SK-N-DZ (cell line): ENCODE data around the gene EPHA4. TPM values are rescaled to one million over a fixed set of nuclear protein-coding genes. Genes with fewer than 3 reads are reported as not detected.

Experiments
- DNase-seq: peaks from one replicate; pipeline ENCODE4 v3.0.0-alpha.2; 2015; ENCODE audit warnings: low spot score
- polyA plus RNA-seq, 2 experiments: library from polyadenylated mRNA; depleted of rRNA; stranded (reverse); fragments of >200 nt; gene quantifications; 2 replicates each; pipeline ENCODE4 v1.2.3, GENCODE V29; 2014

The EPHA4 gene
- polyA plus RNA-seq (2014; cell fraction: cytosol; rRNA removed): not detected in 2 replicates
- polyA plus RNA-seq (2014; cell fraction: nucleus; rRNA removed): not detected in 2 replicates

GRCh38 chr2:221572219-221572820, at the start of gene EPHA4:
Gene EPHA4, minus strand, starts transcription at chr2:221572304. Its CDS starts 56 bp downstream, at chr2:221572248.
- DNase-seq: peak; percentile 36

- DNase-seq: no peak
Measured at GRCh38 chr2:221618007-221618406, 45.9 kb upstream of the EPHA4 start.

GRCh38 chr2:221616561-221616960, 44.5 kb upstream of the EPHA4 start:
- no peak for DNase-seq

GRCh38 chr2:221614274-221614673, 42.2 kb upstream of the EPHA4 start:
- DNase-seq: no peak

GRCh38 chr2:221612800-221613199, 40.7 kb upstream of the EPHA4 start:
- DNase-seq: no peak

GRCh38 chr2:221612161-221612560, 40.1 kb upstream of the EPHA4 start:
- DNase-seq: no peak

- no peak for DNase-seq
Measured at GRCh38 chr2:221610675-221611074, 38.6 kb upstream of the EPHA4 start.

GRCh38 chr2:221610255-221610654, 38.2 kb upstream of the EPHA4 start:
- DNase-seq: no peak

GRCh38 chr2:221608442-221608841, 36.3 kb upstream of the EPHA4 start:
- no peak for DNase-seq

- no peak for DNase-seq
Measured at GRCh38 chr2:221606424-221606823, 34.3 kb upstream of the EPHA4 start.

- no peak for DNase-seq
Measured at GRCh38 chr2:221605751-221606240, 33.7 kb upstream of the EPHA4 start.

GRCh38 chr2:221602938-221603337, 30.8 kb upstream of the EPHA4 start:
- no peak for DNase-seq

GRCh38 chr2:221601376-221601775, 29.3 kb upstream of the EPHA4 start:
- DNase-seq: no peak

GRCh38 chr2:221600388-221600787, 28.3 kb upstream of the EPHA4 start:
- DNase-seq: no peak

- no peak for DNase-seq
Measured at GRCh38 chr2:221596192-221596591, 24.1 kb upstream of the EPHA4 start.

- no peak for DNase-seq
Measured at GRCh38 chr2:221590861-221591365, 18.8 kb upstream of the EPHA4 start.

GRCh38 chr2:221589696-221590095, 17.6 kb upstream of the EPHA4 start:
- no peak for DNase-seq

GRCh38 chr2:221588306-221588985, 16.3 kb upstream of the EPHA4 start:
- DNase-seq: no peak

- no peak for DNase-seq
Measured at GRCh38 chr2:221581986-221582385, 9.9 kb upstream of the EPHA4 start.

GRCh38 chr2:221574231-221574570, 2.1 kb upstream of the EPHA4 start:
- DNase-seq: no peak

- peak; percentile 60 for DNase-seq
Measured at GRCh38 chr2:221573430-221574230, 1.5 kb upstream of the EPHA4 start.

GRCh38 chr2:221572821-221573429, 821 bp upstream of the EPHA4 start:
- peak; percentile 15 for DNase-seq
